ENCODE data around the gene MTMR1.

MTMR1 gene

GRCh38 chrX:150765237-150765636 lies 72.0 kb downstream of the MTMR1 start:
- DNase-seq: no peak

- no peak for DNase-seq
Measured at GRCh38 chrX:150765782-150766350, 72.7 kb downstream of the MTMR1 start.

GRCh38 chrX:150766351-150767044 lies 73.3 kb downstream of the MTMR1 start:
- DNase-seq: no peak

- no peak for DNase-seq
Measured at GRCh38 chrX:150767045-150767395, 73.8 kb downstream of the MTMR1 start.

- DNase-seq: no peak
Measured at GRCh38 chrX:150767475-150768131, 74.4 kb downstream of the MTMR1 start.

- DNase-seq: no peak
Measured at GRCh38 chrX:150768132-150768485, 74.9 kb downstream of the MTMR1 start.

GRCh38 chrX:150768580-150769190 lies 75.5 kb downstream of the MTMR1 start:
- no peak for DNase-seq

GRCh38 chrX:150769408-150769807 lies 76.2 kb downstream of the MTMR1 start:
- no peak for DNase-seq

GRCh38 chrX:150770623-150771022 lies 77.4 kb downstream of the MTMR1 start:
- no peak for DNase-seq

- no peak for DNase-seq
Measured at GRCh38 chrX:150771116-150771515, 77.9 kb downstream of the MTMR1 start.

- peak; percentile 71 for DNase-seq
Measured at GRCh38 chrX:150772150-150772970, 79.2 kb downstream of the MTMR1 start.

- no peak for DNase-seq
Measured at GRCh38 chrX:150773117-150773516, 79.9 kb downstream of the MTMR1 start.

- no peak for DNase-seq
Measured at GRCh38 chrX:150773634-150774033, 80.4 kb downstream of the MTMR1 start.

- DNase-seq: no peak
Measured at GRCh38 chrX:150774798-150775568, 81.8 kb downstream of the MTMR1 start.

GRCh38 chrX:150775569-150776350 lies 82.6 kb downstream of the MTMR1 start:
- DNase-seq: no peak

- DNase-seq: no peak
Measured at GRCh38 chrX:150777328-150777992, 84.3 kb downstream of the MTMR1 start.

GRCh38 chrX:150779385-150779784 lies 86.2 kb downstream of the MTMR1 start:
- DNase-seq: no peak

GRCh38 chrX:150781677-150782076 lies 88.5 kb downstream of the MTMR1 start:
- DNase-seq: no peak

- no peak for DNase-seq
Measured at GRCh38 chrX:150790021-150790420, 96.8 kb downstream of the MTMR1 start.

GRCh38 chrX:150792949-150793527 lies 99.8 kb downstream of the MTMR1 start:
- DNase-seq: no peak

GRCh38 chrX:150805736-150806135 lies 112.5 kb downstream of the MTMR1 start:
- no peak for DNase-seq

Data from NCI-H510A treated with DMSO at 0.1 percent for 48 hours (cell line).